Panc1 (cell line): ENCODE data around the gene MAGI2.

Source experiments
- TCF7L2 ChIP-seq: IDR thresholded peaks from 2 replicates; pipeline ENCODE4 v1.6.1; 2011; ENCODE audit warnings: mild to moderate bottlenecking, low read depth, low read length, inconsistent platforms
- TF ChIP-seq, protein P1 (sequence below): fragments of 450-650 bp; IDR thresholded peaks from 2 replicates; pipeline ENCODE4 v1.5.1; 2017; ENCODE audit warnings: mild to moderate bottlenecking

DNA sequence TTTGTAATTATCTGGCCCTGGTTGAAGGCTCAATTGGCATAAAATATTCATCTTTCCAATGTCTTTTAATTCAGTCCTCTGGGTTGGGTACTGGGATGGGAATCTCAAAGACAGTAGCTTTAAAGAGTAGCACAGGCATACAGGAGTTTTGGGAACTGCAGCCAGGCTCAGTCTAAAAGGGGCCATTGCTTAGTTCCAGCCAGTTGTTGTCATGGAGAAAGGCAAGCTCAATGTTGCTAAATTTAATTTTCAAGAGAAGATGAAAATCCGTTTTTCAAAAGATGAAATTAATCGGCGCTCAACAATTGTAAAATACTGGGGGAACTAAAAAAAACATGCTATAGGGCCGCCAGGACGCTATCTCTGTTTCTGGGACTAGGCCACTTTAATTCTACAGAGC is 1279.8 kb downstream of the MAGI2 start:
- TF ChIP-seq, protein P1, sequence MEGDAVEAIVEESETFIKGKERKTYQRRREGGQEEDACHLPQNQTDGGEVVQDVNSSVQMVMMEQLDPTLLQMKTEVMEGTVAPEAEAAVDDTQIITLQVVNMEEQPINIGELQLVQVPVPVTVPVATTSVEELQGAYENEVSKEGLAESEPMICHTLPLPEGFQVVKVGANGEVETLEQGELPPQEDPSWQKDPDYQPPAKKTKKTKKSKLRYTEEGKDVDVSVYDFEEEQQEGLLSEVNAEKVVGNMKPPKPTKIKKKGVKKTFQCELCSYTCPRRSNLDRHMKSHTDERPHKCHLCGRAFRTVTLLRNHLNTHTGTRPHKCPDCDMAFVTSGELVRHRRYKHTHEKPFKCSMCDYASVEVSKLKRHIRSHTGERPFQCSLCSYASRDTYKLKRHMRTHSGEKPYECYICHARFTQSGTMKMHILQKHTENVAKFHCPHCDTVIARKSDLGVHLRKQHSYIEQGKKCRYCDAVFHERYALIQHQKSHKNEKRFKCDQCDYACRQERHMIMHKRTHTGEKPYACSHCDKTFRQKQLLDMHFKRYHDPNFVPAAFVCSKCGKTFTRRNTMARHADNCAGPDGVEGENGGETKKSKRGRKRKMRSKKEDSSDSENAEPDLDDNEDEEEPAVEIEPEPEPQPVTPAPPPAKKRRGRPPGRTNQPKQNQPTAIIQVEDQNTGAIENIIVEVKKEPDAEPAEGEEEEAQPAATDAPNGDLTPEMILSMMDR = no peak
- TF ChIP-seq TCF7L2 = no peak
